ENCODE data around the gene NLGN1.

DNA sequence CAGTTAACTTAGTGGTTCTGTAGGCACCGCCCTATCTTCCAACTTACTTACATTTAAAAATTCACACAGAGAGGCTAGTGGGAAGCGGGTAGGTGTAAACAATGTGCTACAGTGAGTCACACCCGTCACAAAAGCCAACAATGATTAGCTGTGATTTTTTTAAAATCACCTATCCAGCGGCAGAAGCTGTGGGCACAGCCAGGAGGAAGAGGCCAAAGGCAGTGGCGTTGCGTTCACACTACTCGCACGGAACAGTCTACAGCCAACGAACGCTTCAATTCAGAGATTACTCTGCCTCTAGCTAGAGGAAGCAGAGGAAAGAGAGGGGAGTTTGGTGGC lies 2.5 kb upstream of the NLGN1 start:
- TF ChIP-seq, protein P1, sequence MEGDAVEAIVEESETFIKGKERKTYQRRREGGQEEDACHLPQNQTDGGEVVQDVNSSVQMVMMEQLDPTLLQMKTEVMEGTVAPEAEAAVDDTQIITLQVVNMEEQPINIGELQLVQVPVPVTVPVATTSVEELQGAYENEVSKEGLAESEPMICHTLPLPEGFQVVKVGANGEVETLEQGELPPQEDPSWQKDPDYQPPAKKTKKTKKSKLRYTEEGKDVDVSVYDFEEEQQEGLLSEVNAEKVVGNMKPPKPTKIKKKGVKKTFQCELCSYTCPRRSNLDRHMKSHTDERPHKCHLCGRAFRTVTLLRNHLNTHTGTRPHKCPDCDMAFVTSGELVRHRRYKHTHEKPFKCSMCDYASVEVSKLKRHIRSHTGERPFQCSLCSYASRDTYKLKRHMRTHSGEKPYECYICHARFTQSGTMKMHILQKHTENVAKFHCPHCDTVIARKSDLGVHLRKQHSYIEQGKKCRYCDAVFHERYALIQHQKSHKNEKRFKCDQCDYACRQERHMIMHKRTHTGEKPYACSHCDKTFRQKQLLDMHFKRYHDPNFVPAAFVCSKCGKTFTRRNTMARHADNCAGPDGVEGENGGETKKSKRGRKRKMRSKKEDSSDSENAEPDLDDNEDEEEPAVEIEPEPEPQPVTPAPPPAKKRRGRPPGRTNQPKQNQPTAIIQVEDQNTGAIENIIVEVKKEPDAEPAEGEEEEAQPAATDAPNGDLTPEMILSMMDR (IDR thresholded peaks at IDR 0.05), result no peak
- TF ChIP-seq POLR2A (IDR thresholded peaks at IDR 0.05), result no peak
